Naive thymus-derived CD8-positive, alpha-beta T cell (primary cell): ENCODE results near the gene GYPA. TPM values are rescaled to one million over a fixed set of nuclear protein-coding genes. Genes with fewer than 3 reads are reported as not detected.

Source experiments
- polyA plus RNA-seq, 3 donors: library from polyadenylated mRNA; unstranded; fragments of 300-500 nt; fragmentation: Illumina TruSeq; gene quantifications; one replicate each; pipeline ENCODE4 v1.2.3, GENCODE V29; 2021
- total RNA-seq, 8 experiments: library from RNA in 2 of 8; stranded (reverse) in 2 of 8; gene quantifications; one replicate each; pipeline ENCODE4 v1.2.3 and lab custom pipeline; 2021 to 2026

The GYPA gene
- total and polyA plus RNA-seq, 5 experiments from 2014 or later: not detected

Other genes with a start within 250 kb of the GYPA start
- 1 to 10 TPM; 5.6 to 5.7 TPM for gene GYPE, start 235.2 kb downstream of the GYPA start, total RNA-seq
- gene GYPE, start 235.2 kb downstream of the GYPA start, polyA plus RNA-seq: 1 to 10 TPM; 2.6 to 5.9 (median 5.6) TPM
- gene GYPB, start 121.3 kb downstream of the GYPA start, total RNA-seq: not detected
- not detected for gene GYPB, start 121.3 kb downstream of the GYPA start, polyA plus RNA-seq